GM21737 (cell line): ENCODE results near the gene MT1M.
"Not testable (repeated sequence)": the region's sequence is repeated elsewhere in the genome, so short reads cannot be mapped to it uniquely, and the experiment has no call there.

ENCODE experiments used
- ATAC-seq: cut with Tn5 transposase; IDR thresholded peaks from one replicate; pipeline ENCODE4 v1.9.1; 2021; ENCODE audit warnings: mild to moderate bottlenecking, moderate library complexity; ENCODE audit not compliant: unreplicated experiment

Gene MT1M

GRCh38 chr16:56632156-56632847 is at the start of gene MT1M:
Gene MT1M (plus strand): TSS chr16:56632659. CDS start chr16:56632732, 73 bp downstream.
- ATAC-seq: no peak

- ATAC-seq: not testable (repeated sequence)
Measured at GRCh38 chr16:56582911-56583310, 49.5 kb upstream of the MT1M start.

- no peak for ATAC-seq
Measured at GRCh38 chr16:56583351-56584168, 48.9 kb upstream of the MT1M start.

DNA sequence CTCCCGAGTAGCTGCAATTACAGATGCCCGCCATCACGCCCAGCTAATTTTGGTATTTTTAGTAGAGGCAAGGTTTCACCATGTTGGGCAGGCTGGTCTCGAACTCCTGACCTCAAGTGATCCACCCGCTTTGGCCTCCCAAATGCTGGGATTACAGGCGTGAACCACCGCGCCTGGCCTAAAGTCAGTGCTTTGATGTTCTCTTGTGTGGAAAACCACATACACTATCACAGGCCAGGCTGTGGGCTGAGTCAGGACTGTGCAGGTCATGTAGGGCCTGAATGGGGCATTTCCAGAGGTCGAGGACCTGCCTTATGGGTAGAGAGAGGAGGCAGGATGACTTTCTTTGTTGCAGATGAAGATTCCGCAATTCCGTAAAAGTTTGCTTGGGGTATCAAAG is 48.2 kb upstream of the MT1M start:
- ATAC-seq: no peak

DNA sequence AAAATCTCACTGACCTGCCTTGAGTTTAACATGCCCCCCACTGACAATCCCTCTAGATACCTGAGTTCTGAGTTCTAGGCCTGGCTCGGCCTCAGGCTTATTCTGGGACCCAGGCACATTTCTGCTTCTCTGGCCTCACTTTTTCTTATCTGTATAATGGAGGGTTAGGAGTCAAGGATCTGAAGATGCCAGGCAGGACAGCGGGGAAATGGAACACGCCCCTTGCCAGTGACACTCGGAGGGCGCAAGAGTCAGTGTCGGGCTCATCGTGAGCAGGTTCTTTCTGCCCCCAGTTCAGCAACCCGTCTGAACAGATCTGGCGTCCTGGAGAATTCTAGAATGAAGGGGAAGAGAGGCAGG is 43.7 kb upstream of the MT1M start:
- no peak for ATAC-seq

- ATAC-seq: no peak
Measured at GRCh38 chr16:56589141-56590039, 43.1 kb upstream of the MT1M start, which contains the start of gene MT3. Gene MT3 (plus strand): TSS chr16:56589528. CDS start chr16:56589591, 63 bp downstream.

DNA sequence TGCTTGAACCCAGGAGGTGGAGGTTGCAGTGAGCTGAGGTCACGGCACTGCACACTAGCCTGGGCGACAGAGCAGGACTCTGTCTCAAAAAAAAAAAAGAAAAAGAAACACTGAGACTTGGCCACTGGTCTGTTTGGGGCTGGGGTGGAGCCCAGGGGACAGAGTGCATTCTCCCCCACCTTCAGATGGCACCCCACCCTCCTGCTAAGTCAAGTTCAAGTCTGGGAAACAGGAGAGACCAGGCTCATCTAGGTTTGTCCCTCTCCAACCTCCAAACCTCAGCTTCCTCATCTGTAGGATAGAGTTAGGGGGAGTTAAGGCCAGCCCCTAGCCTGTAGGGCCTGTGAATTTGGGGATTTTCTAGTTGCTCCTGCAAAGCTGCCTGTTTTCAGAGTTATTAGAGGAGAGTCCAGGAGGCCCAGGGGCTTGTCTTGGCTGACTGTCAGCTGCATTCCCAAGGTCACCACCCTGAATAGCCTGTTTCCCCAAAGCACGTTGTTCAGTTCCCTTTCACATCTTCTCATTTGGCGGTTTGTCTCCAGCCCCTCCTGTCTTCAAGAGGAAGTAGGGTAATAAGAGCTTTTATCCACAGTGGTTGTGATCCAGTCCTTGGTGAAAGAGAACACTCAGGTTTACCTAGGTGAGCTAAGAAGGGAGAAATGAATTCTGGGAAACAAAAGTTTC is 40.9 kb upstream of the MT1M start:
- no peak for ATAC-seq

DNA sequence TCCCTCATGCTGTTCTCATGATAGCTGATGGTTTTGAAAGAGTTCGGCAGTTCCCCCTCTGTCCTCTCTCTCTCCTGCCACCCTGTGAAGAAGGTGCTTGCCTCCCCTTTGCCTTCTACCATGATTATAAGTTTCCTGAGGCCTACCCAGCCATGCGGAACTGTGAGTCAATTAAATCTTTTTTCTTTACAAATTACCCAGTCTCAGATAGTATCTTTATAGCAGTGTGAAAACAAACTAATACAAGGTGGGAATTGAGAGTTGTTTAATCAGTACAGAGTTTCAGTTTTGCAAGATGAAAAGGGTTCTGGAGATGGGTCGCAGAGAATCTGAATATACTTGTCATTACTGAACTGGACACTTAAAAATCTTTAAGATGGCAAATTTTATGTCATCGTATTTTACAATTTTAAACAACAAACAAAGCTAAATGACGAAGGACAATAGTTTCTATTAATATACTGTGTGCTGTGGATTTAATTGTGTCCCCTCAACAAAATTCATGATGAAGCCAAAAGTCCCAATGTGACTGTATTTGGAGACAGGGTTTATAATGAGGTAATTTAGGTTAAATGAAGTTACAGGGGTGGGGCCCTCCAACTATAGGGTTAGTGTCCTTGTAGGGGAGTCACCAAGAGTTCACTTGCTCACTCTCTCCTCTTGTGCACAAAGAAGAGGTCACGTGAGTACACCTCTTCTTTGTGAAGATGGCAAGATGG is 38.7 kb upstream of the MT1M start:
- no peak for ATAC-seq

- no peak for ATAC-seq
Measured at GRCh38 chr16:56594292-56594619, 38.2 kb upstream of the MT1M start.

DNA sequence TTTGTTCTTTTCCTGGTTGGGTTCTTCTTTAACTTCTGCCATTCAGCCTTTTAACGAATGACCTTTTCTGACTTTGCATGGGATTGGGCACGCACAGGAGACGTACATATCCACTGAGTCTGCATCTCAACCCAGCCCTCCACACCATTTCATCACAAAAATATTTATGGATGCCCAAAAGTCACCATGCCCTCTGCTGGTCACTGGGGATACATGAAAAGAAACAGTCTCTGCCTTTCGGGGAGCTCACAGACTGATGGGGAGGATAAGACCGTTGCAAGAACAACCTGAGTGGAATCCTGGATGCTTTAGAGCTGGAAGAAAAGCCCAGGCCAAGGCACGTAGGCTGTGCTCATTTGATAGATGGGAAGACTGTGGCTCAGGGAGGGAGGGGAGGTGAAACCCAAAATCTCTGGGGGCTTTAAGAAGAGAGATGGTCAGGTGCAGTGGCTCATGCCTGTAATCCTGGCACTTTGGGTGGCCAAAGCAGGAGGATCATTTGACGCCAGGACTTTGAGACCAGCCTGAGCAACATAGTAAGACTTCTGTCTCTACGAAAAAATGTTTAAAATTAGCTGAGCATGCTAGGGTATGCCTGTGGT is 32.0 kb upstream of the MT1M start:
- ATAC-seq: no peak

DNA sequence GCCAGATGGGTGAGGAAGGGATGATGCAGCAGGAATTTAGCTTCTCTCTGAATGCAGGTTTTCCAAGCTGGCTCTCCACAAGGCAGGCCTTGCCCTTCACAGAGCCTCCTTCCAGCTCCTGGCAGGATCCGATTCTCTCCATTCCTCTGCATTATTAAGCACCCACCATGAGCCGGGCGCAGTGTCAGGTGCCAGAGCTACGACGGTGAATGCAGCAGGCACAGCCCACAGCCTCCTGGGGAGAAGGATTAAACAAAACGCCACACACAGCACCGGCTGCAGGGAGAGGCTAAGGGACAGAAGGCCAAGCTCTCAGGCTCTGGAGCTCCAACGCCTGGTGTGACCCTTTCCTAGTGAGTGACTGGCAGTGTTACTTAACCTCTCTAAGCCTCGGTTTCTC is 31.1 kb upstream of the MT1M start:
- ATAC-seq: no peak

- no peak for ATAC-seq
Measured at GRCh38 chr16:56603589-56603988, 28.9 kb upstream of the MT1M start.

- ATAC-seq: no peak
Measured at GRCh38 chr16:56604966-56605365, 27.5 kb upstream of the MT1M start.

DNA sequence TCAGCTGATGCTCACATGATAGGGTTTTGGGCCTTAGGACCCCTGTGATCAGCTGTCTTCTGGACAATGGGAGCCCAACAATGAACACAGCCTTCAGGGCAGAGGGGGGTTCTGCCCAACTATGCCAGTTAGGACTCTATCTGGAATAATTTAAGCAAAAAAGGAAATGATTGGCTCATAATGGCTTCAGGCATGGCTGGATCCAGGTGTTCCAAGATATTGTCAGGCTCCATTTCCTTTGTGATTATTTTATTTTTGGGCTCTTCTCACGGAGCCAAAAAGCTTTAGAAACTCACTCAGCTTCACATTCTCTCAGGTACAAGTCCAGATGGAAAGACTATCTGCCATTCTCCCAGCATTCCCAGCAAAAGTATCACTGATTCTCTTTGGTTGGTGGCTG is 27.0 kb upstream of the MT1M start:
- no peak for ATAC-seq

DNA sequence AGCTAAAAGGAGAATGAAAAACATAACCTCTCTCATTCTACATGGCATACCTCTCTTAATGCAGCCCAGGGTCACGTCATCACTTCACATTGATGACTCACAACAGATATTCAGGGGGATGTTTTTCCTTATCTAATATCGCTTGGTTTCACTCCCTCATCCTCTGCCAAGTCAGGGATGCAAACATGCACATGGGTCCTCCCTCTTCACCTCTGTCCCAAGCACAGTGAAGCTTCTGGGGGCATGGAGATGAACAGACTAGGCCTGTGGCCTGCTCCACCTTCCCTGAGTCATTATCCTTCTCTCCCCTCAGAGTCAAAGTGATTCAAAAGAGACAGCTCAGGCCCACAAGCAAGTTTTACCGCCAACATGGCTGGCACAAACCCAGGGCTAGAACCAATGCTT is 26.4 kb upstream of the MT1M start:
- no peak for ATAC-seq

- no peak for ATAC-seq
Measured at GRCh38 chr16:56606476-56607108, 25.9 kb upstream of the MT1M start.

GRCh38 chr16:56607109-56607618 is 25.3 kb upstream of the MT1M start:
- ATAC-seq: no peak

DNA sequence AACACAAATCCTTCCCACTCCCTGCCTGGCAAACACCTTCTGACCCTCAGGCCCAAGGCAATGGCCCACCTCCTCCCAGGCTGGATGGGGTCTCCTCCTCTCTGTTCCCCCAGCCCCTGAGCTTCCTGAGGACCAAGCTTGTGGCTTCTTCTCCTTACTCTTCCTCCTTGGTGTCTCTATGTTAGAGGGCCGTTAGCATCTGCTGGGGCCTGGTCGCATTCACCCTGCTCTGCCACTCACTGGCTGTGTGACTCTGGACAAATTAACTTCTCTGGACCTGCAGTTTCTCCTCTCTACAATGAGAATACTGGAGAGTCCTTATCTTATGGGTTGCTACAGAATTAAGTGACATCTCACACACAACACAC is 24.8 kb upstream of the MT1M start:
- no peak for ATAC-seq
